Natural killer cell (primary cell): ENCODE data around the gene ARV1. TPM values are rescaled to one million over a fixed set of nuclear protein-coding genes. Genes with fewer than 3 reads are reported as not detected.

Experiments used
- ATAC-seq, 3 donors: fragments of 150-1000 bp in 2 of 3; fragments of 200-7000 bp in 1 of 3; cut with Tn5 transposase; 1 replicate in 1 of 3; 2 replicates in 2 of 3; pipeline ENCODE4 v1.10.0; 2021; ENCODE audit warnings: mild to moderate bottlenecking in 2 of 3, moderate library complexity in 2 of 3
- DNase-seq, 2 donors: peaks; one replicate each; pipeline versions ENCODE4 v3.0.0 to v3.0.0-alpha.2; 2013 to 2021; ENCODE audit warnings: mixed read lengths in 1 of 2
- H3K27ac ChIP-seq: one replicate; pipeline ENCODE4 v1.5.1; 2013; ENCODE audit warnings: mild to moderate bottlenecking, low read length
- H3K27me3 ChIP-seq: one replicate; pipeline ENCODE4 v1.6.1; 2013; ENCODE audit warnings: low read length; ENCODE audit not compliant: control insufficient read depth, insufficient read depth
- H3K36me3 ChIP-seq: one replicate; pipeline ENCODE4 v1.6.1; 2013; ENCODE audit warnings: low read length; ENCODE audit not compliant: control insufficient read depth, insufficient read depth
- H3K4me1 ChIP-seq: one replicate; pipeline ENCODE4 v1.6.1; 2013; ENCODE audit warnings: low read length; ENCODE audit not compliant: control insufficient read depth, insufficient read depth
- H3K4me3 ChIP-seq: one replicate; pipeline ENCODE4 v1.5.1; 2013; ENCODE audit warnings: low read length
- H3K9me3 ChIP-seq: one replicate; pipeline ENCODE4 v1.6.1; 2013; ENCODE audit warnings: low read length; ENCODE audit not compliant: control insufficient read depth, insufficient read depth
- H3K27ac Mint-ChIP-seq, 2 donors: one replicate each; pipeline ENCODE4 v1.8.0; 2022; ENCODE audit warnings: mild to moderate bottlenecking in 2 of 2, mixed read lengths in 2 of 2, moderate library complexity in 1 of 2
- H3K27me3 Mint-ChIP-seq, 2 donors: one replicate each; pipeline ENCODE4 v1.8.0; 2022; ENCODE audit warnings: low read depth in 2 of 2, mixed read lengths in 2 of 2
- H3K36me3 Mint-ChIP-seq: one replicate; pipeline ENCODE4 v1.8.0; 2022; ENCODE audit warnings: mixed read lengths
- H3K4me1 Mint-ChIP-seq, 2 donors: one replicate each; pipeline ENCODE4 v1.8.0; 2022; ENCODE audit warnings: mixed read lengths in 2 of 2
- H3K4me3 Mint-ChIP-seq: one replicate; pipeline ENCODE4 v1.8.0; 2022; ENCODE audit warnings: mild to moderate bottlenecking, moderate library complexity, mixed read lengths
- H3K9me3 Mint-ChIP-seq, 2 donors: one replicate each; pipeline ENCODE4 v1.8.0; 2022; ENCODE audit warnings: mixed read lengths in 2 of 2
- CTCF ChIP-seq: fragments of 200-600 bp; IDR thresholded peaks from one replicate; pipeline ENCODE4 v1.8.0; 2022; ENCODE audit warnings: antibody characterized with exemption
- WGBS: methylation state at CpG from one replicate; pipeline ENCODE4 v1.1.7; 2013; ENCODE audit warnings: missing lambda C conversion rate; ENCODE audit not compliant: insufficient coverage; 5-methylcytosine and 5-hydroxymethylcytosine counted together
- intact Hi-C: fragments of 100-400 bp; cut with micrococcal nuclease; formaldehyde crosslinking; loops from one replicate; pipeline ENCODE4 v1.14.2; 2022
- total RNA-seq, 4 donors: library from RNA; stranded (reverse); fragments of 120-200 nt in 1 of 4; gene quantifications; one replicate each; pipeline versions ENCODE4 v1.2.3 to v1.2.4, GENCODE V29; 2013 to 2022

The ARV1 gene
- total RNA-seq, 3 donors from 2014 or later (not counting 1 experiment from before 2014, with no cell fraction given) = 7.2 to 7.6 (median 7.3) TPM

GRCh38 chr1:231029841-231030240 is 50.9 kb downstream of the ARV1 start:
- H3K27ac Mint-ChIP-seq = no peak overlapping the region
- intact Hi-C loops = no loop called here
- H3K36me3 ChIP-seq = no peaks in the 10 kb centered on the region
- H3K27me3 Mint-ChIP-seq = peaks cover 0 to 2% of the 10 kb centered on the region in 2 donors
- no peaks in the 10 kb centered on the region for H3K4me1 ChIP-seq
- no peak for DNase-seq
- no peaks in the 10 kb centered on the region for H3K9me3 Mint-ChIP-seq
- H3K36me3 Mint-ChIP-seq = no peaks in the 10 kb centered on the region
- WGBS = 89% methylated on average over 6 of the region's 6 CpGs
- no peak for TF ChIP-seq CTCF
- H3K4me1 Mint-ChIP-seq = peaks cover 0 to 5% of the 10 kb centered on the region in 2 donors
- no peak for ATAC-seq
- no peaks in the 10 kb centered on the region for H3K27me3 ChIP-seq
- H3K4me3 ChIP-seq = no peak overlapping the region
- no peaks in the 10 kb centered on the region for H3K9me3 ChIP-seq
- H3K4me3 Mint-ChIP-seq = no peak overlapping the region
- H3K27ac ChIP-seq = no peak overlapping the region

- Histone ChIP-seq H3K4me1 (peaks cover 4% of the 10 kb centered on the region), H3K27ac (no peak overlapping the region), H3K36me3 (no peaks in the 10 kb centered on the region), H3K4me3 (no peak overlapping the region), H3K9me3 (no peaks in the 10 kb centered on the region), H3K27me3 (no peaks in the 10 kb centered on the region)
- no peak for TF ChIP-seq CTCF
- no peak overlapping the region for H3K27ac Mint-ChIP-seq
- WGBS = 15% methylated on average over 7 of the region's 7 CpGs
- peaks cover 0 to 6% of the 10 kb centered on the region in 2 donors for H3K27me3 Mint-ChIP-seq
- H3K36me3 Mint-ChIP-seq = no peaks in the 10 kb centered on the region
- no peak for DNase-seq
- H3K4me3 Mint-ChIP-seq = no peak overlapping the region
- no peaks in the 10 kb centered on the region for H3K9me3 Mint-ChIP-seq
- H3K4me1 Mint-ChIP-seq = peaks cover 18 to 26% of the 10 kb centered on the region in 2 donors
- no peak for ATAC-seq
- intact Hi-C loops = no loop called here
Observed at GRCh38 chr1:231032963-231033362, 54.1 kb downstream of the ARV1 start.

- Histone ChIP-seq H3K27ac (no peak overlapping the region), H3K9me3 (no peaks in the 10 kb centered on the region), H3K27me3 (no peaks in the 10 kb centered on the region), H3K4me3 (no peak overlapping the region), H3K36me3 (no peaks in the 10 kb centered on the region), H3K4me1 (peaks cover 17% of the 10 kb centered on the region)
- H3K36me3 Mint-ChIP-seq = no peaks in the 10 kb centered on the region
- 90% methylated on average over 1 of the region's 1 CpG for WGBS
- ATAC-seq (no peak), DNase-seq (no peak)
- peaks cover 18 to 22% of the 10 kb centered on the region in 2 donors for H3K4me1 Mint-ChIP-seq
- no peak overlapping the region for H3K27ac Mint-ChIP-seq
- H3K9me3 Mint-ChIP-seq = no peaks in the 10 kb centered on the region
- H3K27me3 Mint-ChIP-seq = peaks cover 0 to 4% of the 10 kb centered on the region in 2 donors
- no peak for TF ChIP-seq CTCF
- no peak overlapping the region for H3K4me3 Mint-ChIP-seq
- intact Hi-C loops = no loop called here
Observed at GRCh38 chr1:231035799-231036198, 56.9 kb downstream of the ARV1 start.

GRCh38 chr1:231036416-231036815 is 57.5 kb downstream of the ARV1 start:
- no peaks in the 10 kb centered on the region for H3K27me3 ChIP-seq
- intact Hi-C loops = no loop called here

More at GRCh38 chr1:231036416-231036815, 57.5 kb downstream of the ARV1 start:
- ATAC-seq (no peak), DNase-seq (peak in 1 of 2 donors; percentile 11)
- Histone ChIP-seq H3K4me1 (peaks cover 19% of the 10 kb centered on the region), H3K36me3 (no peaks in the 10 kb centered on the region), H3K4me3 (no peak overlapping the region), H3K27ac (no peak overlapping the region), H3K9me3 (no peaks in the 10 kb centered on the region)
- 11% methylated on average over 5 of the region's 5 CpGs for WGBS
- Mint-ChIP-seq H3K36me3 (no peaks in the 10 kb centered on the region), H3K4me1 (peaks cover 18 to 26% of the 10 kb centered on the region in 2 donors), H3K27ac (no peak overlapping the region), H3K27me3 (peaks cover 0 to 4% of the 10 kb centered on the region in 2 donors), H3K4me3 (no peak overlapping the region), H3K9me3 (no peaks in the 10 kb centered on the region)
- TF ChIP-seq CTCF = no peak
